ENCODE measurements around the gene DYSF.

DNA sequence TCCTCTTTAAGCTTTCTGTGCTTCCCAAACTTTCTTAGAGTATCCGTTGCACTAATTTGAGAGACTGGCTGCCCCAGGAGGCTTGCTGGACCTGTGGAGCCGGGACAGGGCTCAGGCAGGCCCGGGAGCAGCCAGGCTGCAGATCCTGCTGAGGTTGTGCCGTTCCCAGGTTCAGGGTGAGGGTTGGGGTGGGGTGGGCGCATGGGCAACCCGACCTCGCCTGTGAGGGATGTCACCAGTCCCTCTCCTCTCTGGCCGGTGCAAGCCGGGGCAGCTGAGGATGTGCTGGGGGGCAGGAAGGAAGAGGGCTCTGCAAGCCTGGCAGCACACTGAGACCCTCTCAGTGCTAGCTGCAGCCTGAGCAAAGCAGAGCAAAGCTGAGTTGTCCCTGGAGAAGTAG lies 57.6 kb downstream of the DYSF start:
- TF ChIP-seq POLR2A (IDR thresholded peaks at IDR 0.05), result no peak
- TF ChIP-seq, protein P1, sequence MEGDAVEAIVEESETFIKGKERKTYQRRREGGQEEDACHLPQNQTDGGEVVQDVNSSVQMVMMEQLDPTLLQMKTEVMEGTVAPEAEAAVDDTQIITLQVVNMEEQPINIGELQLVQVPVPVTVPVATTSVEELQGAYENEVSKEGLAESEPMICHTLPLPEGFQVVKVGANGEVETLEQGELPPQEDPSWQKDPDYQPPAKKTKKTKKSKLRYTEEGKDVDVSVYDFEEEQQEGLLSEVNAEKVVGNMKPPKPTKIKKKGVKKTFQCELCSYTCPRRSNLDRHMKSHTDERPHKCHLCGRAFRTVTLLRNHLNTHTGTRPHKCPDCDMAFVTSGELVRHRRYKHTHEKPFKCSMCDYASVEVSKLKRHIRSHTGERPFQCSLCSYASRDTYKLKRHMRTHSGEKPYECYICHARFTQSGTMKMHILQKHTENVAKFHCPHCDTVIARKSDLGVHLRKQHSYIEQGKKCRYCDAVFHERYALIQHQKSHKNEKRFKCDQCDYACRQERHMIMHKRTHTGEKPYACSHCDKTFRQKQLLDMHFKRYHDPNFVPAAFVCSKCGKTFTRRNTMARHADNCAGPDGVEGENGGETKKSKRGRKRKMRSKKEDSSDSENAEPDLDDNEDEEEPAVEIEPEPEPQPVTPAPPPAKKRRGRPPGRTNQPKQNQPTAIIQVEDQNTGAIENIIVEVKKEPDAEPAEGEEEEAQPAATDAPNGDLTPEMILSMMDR (IDR thresholded peaks at IDR 0.05), result no peak
